K562 (cell line): ENCODE results near the gene DNAJB6. TPM values are rescaled to one million over a fixed set of nuclear protein-coding genes. Genes with fewer than 3 reads are reported as not detected.

Experiments used
- ATAC-seq: fragments of 200-7000 bp; cut with Tn5 transposase; 3 replicates; pipeline ENCODE4 v1.9.1; 2020; ENCODE audit warnings: moderate library complexity
- BruUV-seq: library from RNA; stranded (reverse); fragments of 400-500 nt; replicated peaks from 2 replicates; lab custom pipeline; 2021; lab: Mats Ljungman, UMichigan
- CTCF ChIA-PET: fragments of 300-600 bp; formaldehyde crosslinking; extraction: SDS; loops from one replicate; lab custom pipeline; 2021; ENCODE audit warnings: low intra/inter-chr PET ratio; lab: Yijun Ruan, JAX
- POLR2A ChIA-PET: fragments of 300-600, 350-650 bp; sonication (Branson Sonifier 250); formaldehyde crosslinking; extraction: SDS; loops from one replicate; lab custom pipeline; 2021; ENCODE audit warnings: antibody characterized with exemption, inconsistent platforms; lab: Yijun Ruan, JAX
- DNase-seq, 4 experiments: peaks; one replicate each; pipeline versions ENCODE4 v3.0.0 to v3.0.0-alpha.2; 2011 to 2018; ENCODE audit warnings: low spot score in 3 of 4, mixed read lengths in 3 of 4; ENCODE audit errors: extremely low read depth in 1 of 4
- FAIRE-seq: peaks from 2 replicates; lab custom pipeline; 2011; peaks lifted over from hg19 to GRCh38; lab: Jason Lieb, UNC
- H2AFZ ChIP-seq: 2 replicates; pipeline ENCODE4 v1.6.0; 2011; ENCODE audit warnings: low read depth, low read length, control low read depth, inconsistent platforms
- H3K27ac ChIP-seq: fragments of 200-600 bp; 3 replicates; pipeline ENCODE4 v1.8.0; 2011; ENCODE audit warnings: low read depth, mild to moderate bottlenecking, control low read depth, inconsistent platforms, low read length, moderate library complexity, mixed read lengths; ENCODE audit errors: extremely low read depth
- H3K27me3 ChIP-seq, 2 experiments: fragments of 300-600 bp in 1 of 2; 2 replicates in 1 of 2; 3 replicates in 1 of 2; pipeline versions ENCODE4 v1.6.0 to v1.8.0; 2011; ENCODE audit warnings: inconsistent platforms in 2 of 2, low read length in 2 of 2, mild to moderate bottlenecking in 1 of 2, mixed read lengths in 1 of 2, moderate library complexity in 1 of 2; ENCODE audit not compliant: control insufficient read depth in 2 of 2, insufficient read depth in 2 of 2
- H3K36me3 ChIP-seq: fragments of 300-600 bp; 3 replicates; pipeline ENCODE4 v1.8.0; 2011; ENCODE audit warnings: mild to moderate bottlenecking, low read length, inconsistent platforms; ENCODE audit not compliant: control insufficient read depth, insufficient read depth
- H3K4me1 ChIP-seq, 2 experiments: fragments of 200-600 bp in 1 of 2; replicated peaks in 1 of 2; 2 replicates in 1 of 2; 3 replicates in 1 of 2; pipeline versions ENCODE4 v1.5.1 to v1.8.0; 2011; ENCODE audit warnings: inconsistent platforms in 2 of 2, low read length in 2 of 2, mild to moderate bottlenecking in 1 of 2, mixed read lengths in 1 of 2, moderate library complexity in 1 of 2; ENCODE audit not compliant: control insufficient read depth in 2 of 2, insufficient read depth in 2 of 2
- H3K4me2 ChIP-seq: 2 replicates; pipeline ENCODE4 v1.6.1; 2011; ENCODE audit warnings: low read length, control low read depth, inconsistent platforms, mixed read lengths; ENCODE audit not compliant: insufficient read depth
- H3K4me3 ChIP-seq: fragments of 200-600 bp; sonication (generic), shearing (Covaris generic); 2 replicates; pipeline ENCODE4 v1.5.1; 2016; ENCODE audit warnings: control low read depth, inconsistent platforms
- H3K79me2 ChIP-seq: fragments of 200-600 bp; 3 replicates; pipeline ENCODE4 v1.8.0; 2011; ENCODE audit warnings: low read length, inconsistent platforms; ENCODE audit not compliant: control insufficient read depth, insufficient read depth
- H3K9ac ChIP-seq, 2 experiments: 2 replicates each; pipeline versions ENCODE4 v1.6.0 to v1.6.1; 2011; ENCODE audit warnings: low read depth in 2 of 2, low read length in 2 of 2, control low read depth in 1 of 2, inconsistent platforms in 1 of 2, mild to moderate bottlenecking in 1 of 2, mixed read lengths in 1 of 2; ENCODE audit not compliant: insufficient read depth in 1 of 2
- H3K9me1 ChIP-seq: one replicate; pipeline ENCODE4 v1.6.0; 2011; ENCODE audit warnings: inconsistent platforms, mild to moderate bottlenecking, low read length, moderate library complexity; ENCODE audit not compliant: control insufficient read depth, insufficient read depth
- H3K9me3 ChIP-seq: replicated peaks from 2 replicates; pipeline ENCODE4 v1.5.1; 2011; ENCODE audit warnings: low read depth, low read length, inconsistent platforms; ENCODE audit not compliant: control insufficient read depth, insufficient read depth
- H4K20me1 ChIP-seq: replicated peaks from 2 replicates; pipeline ENCODE4 v1.6.1; 2011; ENCODE audit warnings: low read length, inconsistent platforms, mixed read lengths; ENCODE audit not compliant: control insufficient read depth, insufficient read depth
- CCAR2 ChIP-seq: fragments of 200-400 bp; formaldehyde crosslinking; IDR thresholded peaks from 2 replicates; pipeline ENCODE4 v1.6.1; 2017; ENCODE audit warnings: mild to moderate bottlenecking, low read depth, low read length
- COPS2 ChIP-seq: fragments of 450-650 bp; conservative IDR thresholded peaks from 2 replicates; pipeline ENCODE4 v1.6.1; 2016; ENCODE audit warnings: mild to moderate bottlenecking, moderate library complexity
- HNRNPH1 ChIP-seq: fragments of 200-400 bp; formaldehyde crosslinking; optimal IDR thresholded peaks from 2 replicates; pipeline ENCODE3; 2017; ENCODE audit warnings: low read depth, mild to moderate bottlenecking, low read length, moderate library complexity
- MCM3 ChIP-seq: fragments of 450-650 bp; IDR thresholded peaks from 2 replicates; pipeline ENCODE4 v1.6.1; 2016
- NFE2L1 ChIP-seq: fragments of 450-650 bp; IDR thresholded peaks from 2 replicates; pipeline ENCODE4 v1.6.1; 2016; ENCODE audit warnings: missing genetic modification characterization, low read depth, mild to moderate bottlenecking, missing compliant biosample characterization, moderate library complexity, borderline replicate concordance
- PHB2 ChIP-seq: fragments of 450-650 bp; IDR thresholded peaks from 2 replicates; pipeline ENCODE4 v1.6.1; 2017; ENCODE audit warnings: low read depth
- PTRF ChIP-seq: fragments of 450-650 bp; IDR thresholded peaks from 2 replicates; pipeline ENCODE4 v1.6.1; 2016; ENCODE audit warnings: mild to moderate bottlenecking, missing genetic modification characterization, missing compliant biosample characterization
- WGBS: fragments of 100-300 bp; shearing (Covaris generic); methylation state at CpG from one replicate; pipeline ENCODE4 v1.1.6; 2016; ENCODE audit warnings: low coverage, mixed read lengths; ENCODE audit not compliant: insufficient coverage; ENCODE audit errors: missing lambda C conversion rate; 5-methylcytosine and 5-hydroxymethylcytosine counted together
- in situ Hi-C: fragments of 300-500 bp; cut with MboI; formaldehyde crosslinking; loops from 4 replicates; pipeline ENCODE4 v1.15.0; 2018; ENCODE audit warnings: inconsistent platforms, mixed read lengths
- intact Hi-C: fragments of 100-400 bp; cut with micrococcal nuclease; formaldehyde crosslinking; loops from 2 replicates; pipeline ENCODE4 v1.14.2; 2022
- polyA plus RNA-seq, 8 experiments: library from polyadenylated mRNA; depleted of rRNA in 4 of 8; stranded (reverse) in 5 of 8; unstranded in 3 of 8; fragments of >200 nt; fragmentation: Nextera tagmentation in 2 of 8; fragmentation: Illumina TruSeq in 1 of 8; extraction: Ambion mirVana in 2 of 8; extraction: Trizol in 1 of 8; gene quantifications; 2 replicates each; pipeline versions ENCODE4 v1.2.1 to v1.2.3, GENCODE V29; 2011 to 2014; ENCODE audit warnings: inconsistent platforms in 1 of 8, missing spikeins in 1 of 8
- total RNA-seq, 7 experiments: library from RNA; depleted of rRNA in 6 of 7; stranded (reverse); fragments of >200 nt in 6 of 7; fragmentation: Illumina TruSeq in 2 of 7; extraction: Trizol in 2 of 7; gene quantifications; 2 replicates each; pipeline versions ENCODE4 v1.2.1 to v1.2.3, GENCODE V29; 2011 to 2021; ENCODE audit warnings: low replicate concordance in 1 of 7
- TF ChIP-seq, protein P1 (sequence below): fragments of 250-450 bp; sonication (Bioruptor Pico); IDR thresholded peaks from 2 replicates; pipeline ENCODE4 v1.8.0; 2022; ENCODE audit warnings: inconsistent platforms, mild to moderate bottlenecking, moderate library complexity, borderline replicate concordance
- TF ChIP-seq, protein P2 (sequence below): IDR thresholded peaks from 2 replicates; pipeline ENCODE4 v1.6.1; 2011; ENCODE audit warnings: borderline replicate concordance, low read depth, mild to moderate bottlenecking, moderate library complexity, low read length; ENCODE audit not compliant: insufficient read depth, poor library complexity, severe bottlenecking

Gene DNAJB6
- total and polyA plus RNA-seq, 9 of the 15 experiments (the other 6 are each of a cell fraction or from before 2014, with no cell fraction given): 84.5 to 158 (median 135) TPM

DNA sequence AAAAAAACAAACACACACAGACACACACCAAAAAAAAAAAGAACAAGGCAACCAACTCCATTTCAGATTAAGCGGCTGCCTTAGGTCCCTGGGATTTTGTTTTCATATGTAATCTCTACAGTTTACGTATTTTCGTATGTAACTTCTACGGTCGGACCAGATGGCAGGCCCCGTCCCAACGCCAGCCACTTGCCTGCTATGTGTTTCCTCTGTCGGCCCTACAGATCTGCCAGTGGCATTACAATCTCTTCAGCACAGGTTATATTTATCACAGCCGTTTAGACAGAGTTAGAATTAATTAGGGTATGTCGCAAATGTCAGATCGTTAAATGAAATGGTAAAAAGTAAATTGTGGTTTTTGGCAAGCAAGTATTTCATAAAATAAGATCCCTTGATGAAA is 99.3 kb downstream of the DNAJB6 start:
- FAIRE-seq (no peak), ATAC-seq (no peak), DNase-seq (no peak)
- no peak overlapping the region for H3K4me3 ChIP-seq
- no peak overlapping the region for H2AFZ ChIP-seq
- peaks cover 20 to 73% of the 10 kb centered on the region in 2 experiments for H3K27me3 ChIP-seq
- in situ Hi-C loops (no loop called here), intact Hi-C loops (loop anchor here (10.0 kb wide), 1 partner anchor 919 kb away; no protein-coding TSS in a partner anchor)
- no peak overlapping the region for H3K9ac ChIP-seq
- no peak overlapping the region for H3K4me2 ChIP-seq
- H3K9me3 ChIP-seq: no peaks in the 10 kb centered on the region
- no peaks in the 10 kb centered on the region; the same call in 1 of the 2 replicates for H4K20me1 ChIP-seq
- peaks cover 4% of the 10 kb centered on the region for H3K9me1 ChIP-seq
- BruUV-seq: no TSS peak
- no peak overlapping the region for H3K27ac ChIP-seq
- no peaks in the 10 kb centered on the region for H3K36me3 ChIP-seq
- 16% methylated on average over 11 of the region's 11 CpGs for WGBS
- H3K4me1 ChIP-seq: peaks cover 11 to 20% of the 10 kb centered on the region in 2 experiments
- CTCF ChIA-PET: interaction anchor here (0.7 kb wide), 1 partner anchor 60 kb away, joined by 3 read pairs; no protein-coding TSS in a partner anchor
- H3K79me2 ChIP-seq: no peaks in the 10 kb centered on the region
- POLR2A ChIA-PET: no interaction called here
- TF ChIP-seq, protein P1, sequence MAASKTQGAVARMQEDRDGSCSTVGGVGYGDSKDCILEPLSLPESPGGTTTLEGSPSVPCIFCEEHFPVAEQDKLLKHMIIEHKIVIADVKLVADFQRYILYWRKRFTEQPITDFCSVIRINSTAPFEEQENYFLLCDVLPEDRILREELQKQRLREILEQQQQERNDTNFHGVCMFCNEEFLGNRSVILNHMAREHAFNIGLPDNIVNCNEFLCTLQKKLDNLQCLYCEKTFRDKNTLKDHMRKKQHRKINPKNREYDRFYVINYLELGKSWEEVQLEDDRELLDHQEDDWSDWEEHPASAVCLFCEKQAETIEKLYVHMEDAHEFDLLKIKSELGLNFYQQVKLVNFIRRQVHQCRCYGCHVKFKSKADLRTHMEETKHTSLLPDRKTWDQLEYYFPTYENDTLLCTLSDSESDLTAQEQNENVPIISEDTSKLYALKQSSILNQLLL (CRISPR knock-in tag): no peak
- TF ChIP-seq NFE2L1 (tag) (no peak), MCM3 (no peak), PTRF (tag) (no peak), CCAR2 (no peak), COPS2 (no peak), PHB2 (no peak), HNRNPH1 (no peak)
- TF ChIP-seq, protein P2, sequence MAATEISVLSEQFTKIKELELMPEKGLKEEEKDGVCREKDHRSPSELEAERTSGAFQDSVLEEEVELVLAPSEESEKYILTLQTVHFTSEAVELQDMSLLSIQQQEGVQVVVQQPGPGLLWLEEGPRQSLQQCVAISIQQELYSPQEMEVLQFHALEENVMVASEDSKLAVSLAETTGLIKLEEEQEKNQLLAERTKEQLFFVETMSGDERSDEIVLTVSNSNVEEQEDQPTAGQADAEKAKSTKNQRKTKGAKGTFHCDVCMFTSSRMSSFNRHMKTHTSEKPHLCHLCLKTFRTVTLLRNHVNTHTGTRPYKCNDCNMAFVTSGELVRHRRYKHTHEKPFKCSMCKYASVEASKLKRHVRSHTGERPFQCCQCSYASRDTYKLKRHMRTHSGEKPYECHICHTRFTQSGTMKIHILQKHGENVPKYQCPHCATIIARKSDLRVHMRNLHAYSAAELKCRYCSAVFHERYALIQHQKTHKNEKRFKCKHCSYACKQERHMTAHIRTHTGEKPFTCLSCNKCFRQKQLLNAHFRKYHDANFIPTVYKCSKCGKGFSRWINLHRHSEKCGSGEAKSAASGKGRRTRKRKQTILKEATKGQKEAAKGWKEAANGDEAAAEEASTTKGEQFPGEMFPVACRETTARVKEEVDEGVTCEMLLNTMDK: no peak
